Activated naive CD8-positive, alpha-beta T cell treated with anti-CD3 and anti-CD28 coated beads, Interleukin-2, amount 10 ng/mL, durations not matched to agents 7 days and 5 days (primary cell): ENCODE results near the gene PTEN. TPM values are rescaled to one million over a fixed set of nuclear protein-coding genes. Genes with fewer than 3 reads are reported as not detected.
"Not testable (repeated sequence)": the region's sequence is repeated elsewhere in the genome, so short reads cannot be mapped to it uniquely, and the experiment has no call there.

Experiments used
- ATAC-seq: fragments of 150-1000 bp; cut with Tn5 transposase; one replicate; pipeline ENCODE4 v1.10.0; 2021; ENCODE audit warnings: low read depth, moderate library complexity
- POLR2A ChIA-PET: fragments of 350-600 bp; sonication (Branson Sonifier 250); formaldehyde crosslinking; loops from one replicate; lab custom pipeline; 2021; ENCODE audit warnings: antibody characterized with exemption; lab: Charles Lee
- DNase-seq: peaks from one replicate; pipeline ENCODE4 v3.0.0; 2021
- H3K27ac Mint-ChIP-seq: one replicate; pipeline ENCODE4 v1.8.0; 2022; ENCODE audit warnings: mild to moderate bottlenecking, mixed read lengths
- H3K27me3 Mint-ChIP-seq: one replicate; pipeline ENCODE4 v1.8.0; 2022; ENCODE audit warnings: mild to moderate bottlenecking, moderate library complexity, mixed read lengths
- H3K36me3 Mint-ChIP-seq: one replicate; pipeline ENCODE4 v1.8.0; 2021; ENCODE audit warnings: mild to moderate bottlenecking, mixed read lengths
- H3K4me1 Mint-ChIP-seq: one replicate; pipeline ENCODE4 v1.8.0; 2021; ENCODE audit warnings: mixed read lengths
- H3K4me3 Mint-ChIP-seq: one replicate; pipeline ENCODE4 v1.8.0; 2022; ENCODE audit warnings: mild to moderate bottlenecking, moderate library complexity, mixed read lengths
- H3K9me3 Mint-ChIP-seq: one replicate; pipeline ENCODE4 v1.8.0; 2021; ENCODE audit warnings: mixed read lengths
- total RNA-seq, 2 experiments: library from RNA; stranded (reverse); gene quantifications; one replicate each; pipeline ENCODE4 v1.2.3, GENCODE V29; 2021

PTEN gene
- total RNA-seq, 2 experiments from 2014 or later, result 81.9 to 97.1 TPM

DNA sequence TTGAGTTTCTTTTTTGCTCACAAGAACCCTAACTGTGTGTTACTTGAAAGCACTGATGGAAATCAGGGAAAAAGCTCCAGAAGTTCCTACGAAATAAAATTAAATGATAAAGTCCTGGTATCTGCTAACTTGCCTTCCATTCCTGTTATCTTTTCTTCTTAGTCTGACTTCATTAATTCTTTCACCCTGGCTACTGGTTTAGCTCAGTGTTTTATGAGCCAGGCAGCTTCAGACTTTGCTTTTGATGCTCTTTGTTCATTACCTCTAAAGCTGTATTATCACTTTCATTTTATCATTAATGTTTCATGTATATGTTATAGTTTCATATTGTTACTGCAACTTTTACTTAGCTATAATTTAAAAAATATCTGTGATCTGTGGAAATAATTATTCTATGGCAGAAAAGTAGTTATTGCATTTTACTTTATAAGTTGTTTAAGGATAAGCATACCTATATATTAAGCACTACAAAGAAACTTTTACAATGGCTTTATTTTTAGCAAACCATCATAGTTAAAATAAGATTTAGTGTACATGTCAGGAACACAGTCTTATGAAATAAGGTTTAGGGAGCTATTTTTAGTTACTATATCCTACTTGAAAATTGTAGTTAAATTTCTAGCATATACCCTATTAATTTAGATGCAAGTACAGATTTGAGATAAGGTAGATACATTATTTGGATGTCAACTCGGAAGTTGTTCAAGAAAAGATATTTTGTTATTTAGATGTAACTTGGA, 19.3 kb downstream of the PTEN start:
- peaks cover 12% of the 10 kb centered on the region for H3K9me3 Mint-ChIP-seq
- no peak overlapping the region for H3K4me3 Mint-ChIP-seq
- POLR2A ChIA-PET, result interaction anchor here (1.4 kb wide), 1 partner anchor 20 kb away, joined by 6 read pairs; no protein-coding TSS in a partner anchor
- DNase-seq (no peak), ATAC-seq (no peak)
- peaks cover 7% of the 10 kb centered on the region for H3K4me1 Mint-ChIP-seq
- H3K27me3 Mint-ChIP-seq, result no peaks in the 10 kb centered on the region
- peaks cover 66% of the 10 kb centered on the region for H3K36me3 Mint-ChIP-seq
- H3K27ac Mint-ChIP-seq, result no peak overlapping the region

DNA sequence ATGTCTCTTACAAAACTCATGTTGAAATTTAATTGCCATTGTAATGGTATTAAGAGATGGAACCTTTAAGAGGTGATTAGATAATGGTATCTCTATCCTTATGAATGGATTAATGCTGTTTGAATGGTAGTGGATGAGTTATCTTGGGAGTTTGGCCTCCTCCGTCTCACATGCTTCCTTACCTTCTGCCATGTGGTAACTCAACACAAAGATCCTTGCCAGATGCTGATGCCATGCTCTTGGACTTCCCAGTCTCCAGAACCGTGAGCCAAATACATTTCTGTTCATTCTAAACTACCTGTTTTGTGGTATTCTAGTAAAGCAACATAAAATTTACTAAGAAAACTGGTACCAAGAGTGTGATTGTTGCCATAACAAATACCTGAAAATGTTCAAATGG, 23.2 kb downstream of the PTEN start:
- no peak overlapping the region for H3K27ac Mint-ChIP-seq

DNA sequence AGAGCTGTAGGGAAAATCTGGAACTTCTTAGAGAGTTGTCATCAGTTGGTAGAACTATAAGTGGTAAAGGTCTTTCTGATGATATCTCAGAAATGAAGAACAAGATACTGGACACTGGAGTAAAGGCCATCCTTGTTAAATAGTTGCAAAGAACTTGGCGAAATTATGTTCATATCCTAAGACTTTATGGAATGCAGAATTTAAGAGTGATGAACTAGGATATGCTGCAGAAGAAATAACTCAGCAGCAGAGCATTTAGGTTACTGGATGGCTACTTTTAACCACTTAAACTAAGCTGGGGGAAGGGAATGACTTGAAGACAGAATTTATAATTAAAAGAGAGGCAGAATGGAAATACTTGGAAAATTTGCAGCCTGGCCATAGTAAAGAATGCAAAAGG, 23.7 kb downstream of the PTEN start:
- H3K27ac Mint-ChIP-seq, result no peak overlapping the region
- DNase-seq, result no peak
- POLR2A ChIA-PET, result interaction anchor here (0.7 to 1.2 kb wide), 2 partner anchors 22 to 25 kb away, joined by 3 read pairs; no protein-coding TSS in a partner anchor
- no peak overlapping the region for H3K4me3 Mint-ChIP-seq
- peaks cover 2% of the 10 kb centered on the region for H3K4me1 Mint-ChIP-seq
- peaks cover 56% of the 10 kb centered on the region for H3K36me3 Mint-ChIP-seq
- peaks cover 11% of the 10 kb centered on the region for H3K9me3 Mint-ChIP-seq
- no peak for ATAC-seq
- H3K27me3 Mint-ChIP-seq, result no peaks in the 10 kb centered on the region

More for the DNA sequence above, 23.2 kb downstream of the PTEN start:
- H3K9me3 Mint-ChIP-seq, result peaks cover 11% of the 10 kb centered on the region
- POLR2A ChIA-PET, result interaction anchor here (1.2 kb wide), 1 partner anchor 25 kb away, joined by 3 read pairs; no protein-coding TSS in a partner anchor
- no peak overlapping the region for H3K4me3 Mint-ChIP-seq
- H3K4me1 Mint-ChIP-seq, result peaks cover 4% of the 10 kb centered on the region
- H3K27me3 Mint-ChIP-seq, result no peaks in the 10 kb centered on the region
- no peak for DNase-seq
- H3K36me3 Mint-ChIP-seq, result peaks cover 61% of the 10 kb centered on the region
- no peak for ATAC-seq

DNA sequence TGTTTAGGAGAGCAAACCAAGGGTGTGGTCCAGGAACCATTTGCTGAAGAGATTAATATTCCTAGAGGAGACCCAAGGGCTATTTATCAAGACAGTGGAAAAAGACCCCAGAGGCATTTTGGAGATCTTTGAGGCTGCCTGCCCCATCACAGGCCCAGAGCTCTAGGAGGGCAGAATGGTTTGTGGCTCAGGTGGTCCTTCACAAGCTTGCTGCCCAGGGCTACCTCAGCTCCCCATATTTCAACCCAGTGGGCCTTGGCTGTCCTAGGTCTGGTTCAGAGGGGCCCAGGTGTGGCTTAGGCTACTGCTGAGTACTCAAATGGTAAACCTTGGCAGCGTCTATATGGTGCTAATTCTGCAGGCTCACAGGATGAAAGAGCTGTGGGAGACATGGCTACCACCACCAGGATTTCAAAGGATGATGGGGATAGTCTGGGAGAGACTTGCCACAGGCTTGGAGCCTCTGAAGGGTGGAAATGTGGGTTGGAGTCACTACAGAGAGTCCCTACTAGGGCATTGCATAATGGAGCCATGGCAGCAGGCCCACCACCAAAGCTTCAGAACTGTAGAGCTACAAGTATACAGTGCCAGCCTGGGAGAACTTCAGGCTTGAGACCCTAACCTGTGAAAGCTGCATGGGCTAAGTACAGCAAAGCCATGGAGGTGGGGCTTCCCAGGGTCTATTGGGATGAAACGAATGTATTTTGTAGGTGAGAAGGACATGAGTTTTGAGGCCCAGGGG, 24.3 kb downstream of the PTEN start:
- Mint-ChIP-seq H3K4me3 (no peak overlapping the region), H3K4me1 (no peaks in the 10 kb centered on the region), H3K27ac (no peak overlapping the region), H3K27me3 (no peaks in the 10 kb centered on the region), H3K36me3 (peaks cover 57% of the 10 kb centered on the region), H3K9me3 (peaks cover 11% of the 10 kb centered on the region)
- ATAC-seq (no peak), DNase-seq (no peak)
- POLR2A ChIA-PET, result interaction anchor here (0.7 to 1.2 kb wide), 2 partner anchors 21 to 26 kb away, joined by 3 read pairs; no protein-coding TSS in a partner anchor

DNA sequence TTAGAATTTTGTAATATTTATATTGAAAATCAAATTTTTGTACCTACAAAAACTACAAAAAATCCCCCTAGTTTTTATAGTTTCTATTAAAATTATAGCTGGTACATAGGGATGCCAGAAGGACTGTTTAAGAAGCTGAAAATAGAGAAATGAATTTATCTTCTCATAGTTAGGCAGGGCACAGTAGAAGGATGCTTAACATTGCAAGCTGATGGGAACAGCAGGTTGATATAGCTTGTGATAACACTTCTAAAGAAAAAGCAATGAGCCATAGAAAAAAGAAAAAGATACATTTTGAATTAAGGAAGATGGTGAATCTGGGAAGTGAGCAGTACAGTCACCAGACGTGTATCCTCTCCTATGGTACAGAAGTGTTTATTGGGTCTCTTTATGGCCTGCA, 32.0 kb downstream of the PTEN start:
- POLR2A ChIA-PET, result no interaction called here
- peaks cover 8% of the 10 kb centered on the region for H3K4me1 Mint-ChIP-seq
- DNase-seq (no peak), ATAC-seq (no peak)
- no peaks in the 10 kb centered on the region for H3K27me3 Mint-ChIP-seq
- peaks cover 63% of the 10 kb centered on the region for H3K36me3 Mint-ChIP-seq
- H3K27ac Mint-ChIP-seq, result no peak overlapping the region
- H3K9me3 Mint-ChIP-seq, result peaks cover 7% of the 10 kb centered on the region
- no peak overlapping the region for H3K4me3 Mint-ChIP-seq

DNA sequence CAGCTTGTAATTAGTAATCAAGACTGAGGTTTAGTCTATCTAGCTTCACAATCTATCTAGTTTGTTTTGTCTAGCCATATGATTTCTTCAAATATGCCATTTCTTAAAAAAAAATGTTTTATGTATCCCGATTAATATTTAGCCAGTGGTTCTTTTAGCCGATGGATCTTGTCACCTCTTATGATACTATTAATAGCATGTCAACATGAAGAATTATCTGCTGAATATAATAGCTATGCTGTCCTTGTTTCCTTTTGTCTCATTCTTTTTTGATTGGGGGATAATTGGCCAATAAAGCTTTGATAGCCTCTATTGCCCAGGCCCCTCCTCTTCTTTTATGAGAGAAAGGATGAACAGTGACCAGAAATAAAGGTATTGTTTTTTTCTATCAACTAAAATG, 32.8 kb downstream of the PTEN start:
- no peak for ATAC-seq
- peaks cover 65% of the 10 kb centered on the region for H3K36me3 Mint-ChIP-seq
- H3K27me3 Mint-ChIP-seq, result no peaks in the 10 kb centered on the region
- H3K4me3 Mint-ChIP-seq, result no peak overlapping the region
- H3K4me1 Mint-ChIP-seq, result peaks cover 13% of the 10 kb centered on the region
- POLR2A ChIA-PET, result no interaction called here
- peaks cover 12% of the 10 kb centered on the region for H3K9me3 Mint-ChIP-seq
- DNase-seq, result no peak
- no peak overlapping the region for H3K27ac Mint-ChIP-seq

DNA sequence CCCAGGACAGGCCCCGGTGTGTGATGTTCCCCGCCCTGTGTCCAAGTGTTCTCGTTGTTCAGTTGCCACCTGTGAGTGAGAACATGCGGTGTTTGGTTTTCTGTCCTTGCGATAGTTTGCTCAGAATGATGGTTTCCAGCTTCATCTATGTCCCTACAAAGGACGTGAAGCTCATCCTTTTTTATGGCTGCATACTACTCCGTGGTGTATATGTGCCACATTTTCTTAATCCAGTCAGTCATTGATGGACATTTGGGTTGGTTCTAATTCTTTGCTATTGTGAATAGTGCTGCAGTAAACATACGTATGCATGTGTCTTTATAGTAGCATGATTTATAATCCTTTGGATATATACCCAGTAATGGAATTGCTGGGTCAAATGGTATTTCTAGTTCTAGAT, 34.5 kb downstream of the PTEN start:
- H3K4me3 Mint-ChIP-seq, DNase-seq, ATAC-seq, H3K27me3 Mint-ChIP-seq, H3K27ac Mint-ChIP-seq, POLR2A ChIA-PET: not testable (repeated sequence)
- Mint-ChIP-seq H3K9me3 (peaks cover 22% of the 10 kb centered on the region), H3K4me1 (peaks cover 18% of the 10 kb centered on the region), H3K36me3 (peaks cover 75% of the 10 kb centered on the region)

DNA sequence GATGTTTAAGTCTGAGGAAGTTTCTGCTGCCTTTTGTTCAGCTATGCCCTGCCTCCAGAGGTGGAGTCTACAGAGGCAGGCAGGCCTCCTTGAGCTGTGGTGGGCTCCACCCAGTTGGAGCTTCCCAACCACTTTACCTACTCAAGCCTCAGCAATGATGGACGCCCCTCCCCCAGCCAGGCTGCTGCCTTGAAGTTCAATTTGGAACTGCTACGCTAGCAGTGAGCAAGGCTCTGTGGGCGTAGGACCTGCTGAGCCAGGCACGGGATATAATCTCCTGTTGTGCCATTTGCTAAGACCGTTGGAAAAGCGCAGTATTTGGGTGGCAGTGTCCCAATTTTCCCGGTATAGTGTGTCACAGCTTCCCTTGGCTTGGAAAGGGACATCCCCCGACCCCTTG, 40.0 kb downstream of the PTEN start:
- H3K9me3 Mint-ChIP-seq, result peaks cover 25% of the 10 kb centered on the region
- H3K36me3 Mint-ChIP-seq, result peaks cover 84% of the 10 kb centered on the region
- POLR2A ChIA-PET, DNase-seq, ATAC-seq, H3K27ac Mint-ChIP-seq, H3K4me3 Mint-ChIP-seq, H3K27me3 Mint-ChIP-seq: not testable (repeated sequence)
- H3K4me1 Mint-ChIP-seq, result peaks cover 17% of the 10 kb centered on the region

DNA sequence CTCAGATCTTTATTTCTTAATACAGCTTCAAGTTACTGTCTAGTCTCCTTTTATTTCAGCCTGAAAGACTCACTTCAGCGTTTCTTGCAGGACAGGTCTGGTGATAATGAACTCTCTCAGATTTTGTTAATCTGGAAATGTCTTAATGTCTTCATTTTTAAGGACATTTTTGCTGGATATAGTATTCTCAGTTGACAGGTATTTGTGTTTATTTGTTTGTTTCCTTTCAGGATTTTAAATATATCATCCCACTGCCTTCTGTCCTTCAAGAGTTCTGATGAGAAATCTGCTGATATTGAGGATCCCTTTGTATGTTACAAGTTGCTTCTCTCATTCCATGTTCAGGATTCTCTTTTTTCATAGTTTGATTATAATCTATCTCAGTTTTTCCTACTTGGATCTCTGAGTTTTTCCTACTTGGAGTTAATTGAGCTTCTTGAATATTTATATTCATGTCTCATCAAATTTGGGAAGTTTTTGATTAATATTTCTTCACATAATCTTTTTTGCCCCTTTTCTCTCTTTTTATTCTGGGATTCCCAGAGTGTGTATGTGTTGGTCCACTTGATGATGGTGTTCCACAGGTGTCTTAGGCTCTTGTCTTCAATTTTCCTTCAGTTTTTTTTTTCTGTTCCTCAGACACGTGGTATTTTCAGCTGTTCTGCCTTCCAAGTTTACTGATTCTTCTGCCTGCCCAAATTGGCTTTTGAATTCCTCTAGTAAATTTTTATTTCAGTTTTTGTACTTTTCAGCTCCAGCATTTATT, 49.9 kb downstream of the PTEN start:
- H3K4me3 Mint-ChIP-seq, result no peak overlapping the region
- peaks cover 14% of the 10 kb centered on the region for H3K9me3 Mint-ChIP-seq
- peaks cover 22% of the 10 kb centered on the region for H3K4me1 Mint-ChIP-seq
- no peaks in the 10 kb centered on the region for H3K27me3 Mint-ChIP-seq
- no peak for ATAC-seq
- no peak overlapping the region for H3K27ac Mint-ChIP-seq
- POLR2A ChIA-PET, result no interaction called here
- DNase-seq, result no peak
- H3K36me3 Mint-ChIP-seq, result peaks cover 77% of the 10 kb centered on the region

DNA sequence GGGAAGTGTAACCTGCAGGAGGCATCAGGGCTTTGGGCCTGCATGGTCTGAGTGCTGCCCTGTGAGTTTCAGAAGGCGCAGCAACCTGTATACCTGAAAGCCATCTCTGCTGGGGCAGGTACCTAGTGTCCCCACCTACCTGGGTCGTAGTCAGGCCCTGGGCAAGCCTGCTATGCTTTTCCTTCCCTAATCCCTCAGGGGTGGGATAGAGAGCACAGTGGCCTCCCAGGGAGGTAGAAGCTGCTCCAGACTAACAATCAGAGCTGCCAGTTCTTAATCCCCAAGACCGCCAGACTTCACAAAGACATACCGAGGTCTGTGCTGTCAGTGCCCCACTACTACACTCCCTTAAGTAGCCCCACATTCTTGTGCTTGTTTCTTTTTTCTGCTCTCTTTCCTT, 52.0 kb downstream of the PTEN start:
- Mint-ChIP-seq H3K27ac (no peak overlapping the region), H3K27me3 (no peaks in the 10 kb centered on the region), H3K4me1 (peaks cover 30% of the 10 kb centered on the region), H3K4me3 (no peak overlapping the region), H3K9me3 (peaks cover 13% of the 10 kb centered on the region), H3K36me3 (peaks cover 64% of the 10 kb centered on the region)
- POLR2A ChIA-PET, result no interaction called here
- DNase-seq, result no peak
- no peak for ATAC-seq

DNA sequence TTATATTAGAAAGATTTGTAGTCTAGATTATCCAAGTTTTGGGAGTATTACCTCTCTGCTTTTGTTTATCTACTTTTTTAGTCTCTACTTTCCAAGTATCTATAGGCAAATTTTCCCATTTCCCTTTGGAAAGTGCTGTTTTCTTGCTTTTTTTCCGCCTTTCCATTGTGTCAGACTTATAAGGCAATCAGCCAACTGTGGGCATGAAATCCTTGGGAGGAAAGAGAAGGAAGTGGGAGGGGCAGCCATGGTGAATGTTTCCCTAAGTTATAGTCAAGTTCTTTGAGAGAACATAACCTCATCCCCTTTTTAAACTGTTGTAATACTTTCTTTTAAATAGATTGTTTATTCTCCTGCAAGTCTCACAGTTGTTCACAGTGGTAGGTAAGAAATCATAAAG, 52.6 kb downstream of the PTEN start:
- H3K36me3 Mint-ChIP-seq, result peaks cover 58% of the 10 kb centered on the region
- ATAC-seq, result no peak
- no peak for DNase-seq
- peaks cover 13% of the 10 kb centered on the region for H3K9me3 Mint-ChIP-seq
- H3K4me3 Mint-ChIP-seq, result no peak overlapping the region
- POLR2A ChIA-PET, result no interaction called here
- H3K27me3 Mint-ChIP-seq, result no peaks in the 10 kb centered on the region
- no peak overlapping the region for H3K27ac Mint-ChIP-seq
- H3K4me1 Mint-ChIP-seq, result peaks cover 30% of the 10 kb centered on the region

DNA sequence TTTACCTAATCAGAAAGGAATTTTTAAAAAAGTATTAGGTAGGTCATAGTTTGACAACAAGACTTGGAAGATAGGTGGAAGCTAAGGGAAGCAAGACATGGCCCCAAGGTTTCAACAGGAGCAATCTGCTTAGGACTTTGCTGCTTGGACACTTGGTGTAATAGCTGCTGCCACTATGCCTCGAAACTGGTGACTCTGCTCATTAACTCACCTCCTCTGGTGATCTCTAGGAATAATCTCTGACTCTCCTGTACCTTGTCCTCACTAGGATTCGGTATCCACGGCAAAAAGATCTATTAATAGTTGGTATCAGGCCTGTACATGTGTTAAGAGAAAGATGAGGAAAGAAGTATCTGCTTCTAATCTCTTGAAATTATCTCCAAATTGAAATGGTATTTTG, 53.1 kb downstream of the PTEN start:
- Mint-ChIP-seq H3K27ac (no peak overlapping the region), H3K9me3 (peaks cover 11% of the 10 kb centered on the region), H3K27me3 (no peaks in the 10 kb centered on the region), H3K4me1 (peaks cover 30% of the 10 kb centered on the region), H3K4me3 (no peak overlapping the region), H3K36me3 (peaks cover 54% of the 10 kb centered on the region)
- ATAC-seq (no peak), DNase-seq (no peak)
- POLR2A ChIA-PET, result no interaction called here

DNA sequence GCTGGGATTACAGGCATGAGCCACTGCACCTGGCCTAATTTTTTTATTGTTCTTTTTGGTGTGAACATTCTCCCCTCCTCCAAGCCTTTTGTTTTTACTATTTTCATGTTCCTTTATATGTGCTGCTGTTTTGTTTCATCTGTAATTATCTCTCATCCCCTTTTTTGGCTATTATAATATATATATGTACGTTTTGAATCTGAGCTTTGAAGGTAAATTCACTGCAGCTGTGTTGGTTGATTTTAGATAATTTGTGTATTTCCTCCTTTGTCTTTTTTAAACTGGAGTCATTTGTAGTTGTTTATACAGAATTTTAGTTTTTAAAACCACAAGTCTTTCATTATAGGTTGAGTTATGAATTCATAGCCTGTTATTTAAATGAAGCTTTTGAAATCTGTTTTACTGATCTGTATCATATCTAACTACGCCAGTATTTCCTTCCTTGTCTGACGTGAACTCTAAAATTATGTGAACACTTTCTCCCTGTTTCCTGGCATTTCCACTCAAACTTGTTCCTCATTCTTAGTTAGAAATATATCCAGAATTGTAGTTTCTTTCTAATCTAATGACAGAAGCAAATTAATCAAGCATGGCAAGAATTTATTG, 54.9 kb downstream of the PTEN start:
- DNase-seq, result no peak
- Mint-ChIP-seq H3K27ac (no peak overlapping the region), H3K4me3 (no peak overlapping the region), H3K27me3 (no peaks in the 10 kb centered on the region), H3K36me3 (peaks cover 52% of the 10 kb centered on the region), H3K9me3 (peaks cover 9% of the 10 kb centered on the region), H3K4me1 (peaks cover 37% of the 10 kb centered on the region)
- POLR2A ChIA-PET, result interaction anchor here (1.5 kb wide), 1 partner anchor 56 kb away, joined by 4 read pairs; the partner anchor contains the start of gene KLLN
- no peak for ATAC-seq
